ENCODE results near the gene TXNL4B. TPM values are rescaled to one million over a fixed set of nuclear protein-coding genes. Genes with fewer than 3 reads are reported as not detected.
A peak's percentile ranks its signal among the peaks of the same experiment; 100 is the strongest.
"Not testable (repeated sequence)": the region's sequence is repeated elsewhere in the genome, so short reads cannot be mapped to it uniquely, and the experiment has no call there.

The TXNL4B gene
- total RNA-seq, 1 donor from 2014 or later = 6.5 TPM

DNA sequence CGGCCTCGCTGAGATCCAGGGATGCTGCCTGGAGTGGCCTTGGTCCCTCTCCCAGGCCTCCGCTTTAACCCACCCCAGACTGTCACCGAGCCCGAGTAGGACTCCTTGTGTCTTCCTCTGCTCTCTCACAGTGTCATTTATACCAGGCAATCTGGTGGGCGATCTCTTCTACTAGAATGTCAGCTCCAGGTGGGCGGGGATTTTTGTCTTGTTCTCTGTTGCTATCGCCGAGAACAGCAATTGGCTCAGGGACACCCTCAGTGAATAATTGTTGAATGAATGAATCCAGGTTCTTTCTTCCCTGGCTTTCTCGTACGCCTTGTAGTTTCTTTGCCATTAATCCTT lies 818 bp upstream of the TXNL4B start:
- TF ChIP-seq, protein P1, sequence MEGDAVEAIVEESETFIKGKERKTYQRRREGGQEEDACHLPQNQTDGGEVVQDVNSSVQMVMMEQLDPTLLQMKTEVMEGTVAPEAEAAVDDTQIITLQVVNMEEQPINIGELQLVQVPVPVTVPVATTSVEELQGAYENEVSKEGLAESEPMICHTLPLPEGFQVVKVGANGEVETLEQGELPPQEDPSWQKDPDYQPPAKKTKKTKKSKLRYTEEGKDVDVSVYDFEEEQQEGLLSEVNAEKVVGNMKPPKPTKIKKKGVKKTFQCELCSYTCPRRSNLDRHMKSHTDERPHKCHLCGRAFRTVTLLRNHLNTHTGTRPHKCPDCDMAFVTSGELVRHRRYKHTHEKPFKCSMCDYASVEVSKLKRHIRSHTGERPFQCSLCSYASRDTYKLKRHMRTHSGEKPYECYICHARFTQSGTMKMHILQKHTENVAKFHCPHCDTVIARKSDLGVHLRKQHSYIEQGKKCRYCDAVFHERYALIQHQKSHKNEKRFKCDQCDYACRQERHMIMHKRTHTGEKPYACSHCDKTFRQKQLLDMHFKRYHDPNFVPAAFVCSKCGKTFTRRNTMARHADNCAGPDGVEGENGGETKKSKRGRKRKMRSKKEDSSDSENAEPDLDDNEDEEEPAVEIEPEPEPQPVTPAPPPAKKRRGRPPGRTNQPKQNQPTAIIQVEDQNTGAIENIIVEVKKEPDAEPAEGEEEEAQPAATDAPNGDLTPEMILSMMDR (conservative IDR thresholded peaks at IDR 0.05; ENCODE audit: low read depth, low read length) = no peak
- DNase-seq (ENCODE audit: low read depth) = no peak

DNA sequence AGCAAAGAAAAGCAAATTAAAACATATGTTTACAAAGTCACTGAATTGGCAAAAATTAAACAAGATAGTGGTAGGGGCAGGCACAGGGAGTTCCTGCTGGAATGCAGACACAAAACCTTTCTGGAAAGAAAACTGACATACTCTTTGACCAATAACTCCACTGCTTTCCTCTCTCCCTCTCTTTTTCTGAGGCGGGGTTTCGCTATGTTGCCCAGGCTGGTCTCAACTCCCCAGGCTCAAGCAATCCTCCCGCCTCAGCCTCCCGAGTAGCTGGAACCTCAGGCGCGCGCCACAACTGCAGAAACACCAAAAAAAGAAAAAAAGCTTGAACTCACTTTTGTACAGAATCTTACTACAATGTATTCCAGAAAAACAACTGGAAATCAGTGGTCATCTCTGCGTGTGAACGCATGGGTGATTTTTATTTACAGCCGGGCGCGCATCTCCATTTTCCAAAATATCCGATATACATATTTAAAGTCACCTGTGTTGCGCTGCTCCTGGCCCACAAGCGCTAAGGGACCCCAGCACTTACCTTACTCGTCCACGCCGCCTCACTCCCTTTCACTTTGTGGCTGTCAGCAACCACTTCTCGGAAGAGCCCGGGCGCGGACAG lies 480 bp downstream of the TXNL4B start:
- TF ChIP-seq, protein P1 (conservative IDR thresholded peaks at IDR 0.05; ENCODE audit: low read depth, low read length) = no peak
- peak overlapping the region; percentile 99 for H3K4me3 ChIP-seq (ENCODE audit: low read depth, low read length)
- no peak for DNase-seq (ENCODE audit: low read depth)

More for the DNA sequence above, 818 bp upstream of the TXNL4B start:
- peak overlapping the region; percentile 99 for H3K4me3 ChIP-seq (ENCODE audit: low read depth, low read length)

DNA sequence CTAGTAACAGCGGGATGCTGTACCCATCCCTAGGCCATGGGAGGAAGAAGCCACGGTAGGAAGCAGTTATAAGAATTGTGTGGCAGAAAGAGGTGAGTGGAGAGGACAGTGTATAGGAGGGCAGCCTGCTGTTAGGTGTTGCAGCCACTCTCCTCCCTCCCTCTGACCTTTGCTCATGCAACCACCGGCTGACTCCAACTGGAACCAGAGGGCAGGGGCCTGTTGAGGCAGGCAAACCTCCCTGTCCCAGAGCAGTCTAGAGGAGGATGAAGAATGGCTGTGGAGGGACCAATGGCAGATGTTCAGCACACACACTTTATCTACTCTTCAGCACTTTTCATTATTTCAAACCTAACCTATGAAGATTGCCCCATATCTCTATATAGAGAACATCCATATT lies 2.2 kb downstream of the TXNL4B start:
- DNase-seq (ENCODE audit: low read depth) = no peak
- no peak overlapping the region for H3K4me3 ChIP-seq (ENCODE audit: low read depth, low read length)
- TF ChIP-seq, protein P1 (conservative IDR thresholded peaks at IDR 0.05; ENCODE audit: low read depth, low read length) = no peak

DNA sequence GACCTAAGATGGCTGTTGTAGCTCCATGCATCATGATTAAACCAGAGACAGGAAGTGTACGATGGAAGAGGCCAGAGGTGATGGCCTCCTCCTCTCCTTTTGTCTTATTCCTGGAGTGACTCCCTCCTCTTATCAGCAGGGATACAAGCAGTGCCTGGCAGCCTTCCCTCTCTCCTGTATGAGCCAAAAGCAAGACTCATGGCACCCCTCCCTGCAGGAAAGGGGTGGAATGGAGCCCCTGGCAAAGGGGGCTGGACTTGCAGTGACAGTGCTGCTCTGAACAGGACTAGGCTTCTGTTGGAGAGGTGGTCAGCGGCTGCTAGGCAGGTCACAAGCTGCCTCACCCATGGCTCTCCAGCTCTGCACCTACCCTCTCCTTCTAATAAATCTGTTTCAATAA lies 8.4 kb downstream of the TXNL4B start:
- no peak overlapping the region for H3K4me3 ChIP-seq (ENCODE audit: low read depth, low read length)
- TF ChIP-seq, protein P1 (conservative IDR thresholded peaks at IDR 0.05; ENCODE audit: low read depth, low read length) = no peak
- no peak for DNase-seq (ENCODE audit: low read depth)

DNA sequence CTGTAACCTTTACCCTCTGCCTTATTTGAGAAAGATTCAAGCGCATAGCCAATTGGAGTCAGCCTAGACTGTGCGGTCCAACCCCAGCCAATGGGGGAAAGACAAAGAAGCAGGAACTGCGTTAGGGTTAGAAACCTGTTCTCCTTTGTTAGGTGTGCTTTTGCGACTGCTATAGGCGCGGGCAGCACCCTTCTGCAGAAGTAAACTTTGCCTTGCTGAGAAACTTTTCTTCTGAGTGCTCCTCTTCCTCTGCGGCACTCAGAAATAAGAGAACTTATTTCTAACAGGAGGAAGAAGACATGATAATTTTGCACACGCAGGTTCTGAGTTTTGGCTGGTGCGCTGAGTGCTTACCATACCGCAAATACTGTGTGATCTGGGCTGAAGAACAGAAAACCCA lies 9.0 kb downstream of the TXNL4B start:
- DNase-seq (ENCODE audit: low read depth) = no peak
- H3K4me3 ChIP-seq (ENCODE audit: low read depth, low read length) = no peak overlapping the region
- TF ChIP-seq, protein P1 (conservative IDR thresholded peaks at IDR 0.05; ENCODE audit: low read depth, low read length) = no peak

DNA sequence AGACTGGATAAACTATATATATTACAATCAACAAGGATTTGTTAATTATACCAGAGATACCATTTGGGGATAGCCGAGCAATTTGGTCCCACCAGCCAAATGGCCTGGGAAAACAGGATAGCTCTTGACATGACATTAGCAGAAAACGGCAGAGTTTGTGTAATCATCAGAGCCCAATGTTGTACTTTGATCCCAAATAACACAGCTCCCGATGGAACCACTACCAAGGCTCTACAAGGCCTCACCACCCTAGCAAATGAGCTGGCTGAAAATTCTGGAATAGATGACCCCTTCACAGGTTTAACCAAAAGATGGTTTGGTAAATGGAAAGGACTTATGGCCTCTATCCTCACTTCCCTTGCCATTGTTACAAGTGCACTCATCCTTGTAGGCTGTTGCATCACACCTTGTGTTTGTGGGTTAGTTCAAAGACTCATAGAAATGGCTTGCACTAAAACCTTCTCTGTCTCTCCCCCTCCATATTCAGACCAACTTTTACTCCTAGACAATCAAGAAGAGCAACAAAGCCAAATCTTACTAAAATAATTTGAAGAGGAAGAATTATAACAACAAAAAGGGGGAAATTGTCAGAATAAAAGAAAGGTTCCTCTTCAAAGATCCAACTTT lies 9.5 kb downstream of the TXNL4B start:
- peak; percentile 58 for DNase-seq (ENCODE audit: low read depth)
- H3K4me3 ChIP-seq (ENCODE audit: low read depth, low read length) = no peak overlapping the region
- TF ChIP-seq, protein P1 (conservative IDR thresholded peaks at IDR 0.05; ENCODE audit: low read depth, low read length) = no peak

DNA sequence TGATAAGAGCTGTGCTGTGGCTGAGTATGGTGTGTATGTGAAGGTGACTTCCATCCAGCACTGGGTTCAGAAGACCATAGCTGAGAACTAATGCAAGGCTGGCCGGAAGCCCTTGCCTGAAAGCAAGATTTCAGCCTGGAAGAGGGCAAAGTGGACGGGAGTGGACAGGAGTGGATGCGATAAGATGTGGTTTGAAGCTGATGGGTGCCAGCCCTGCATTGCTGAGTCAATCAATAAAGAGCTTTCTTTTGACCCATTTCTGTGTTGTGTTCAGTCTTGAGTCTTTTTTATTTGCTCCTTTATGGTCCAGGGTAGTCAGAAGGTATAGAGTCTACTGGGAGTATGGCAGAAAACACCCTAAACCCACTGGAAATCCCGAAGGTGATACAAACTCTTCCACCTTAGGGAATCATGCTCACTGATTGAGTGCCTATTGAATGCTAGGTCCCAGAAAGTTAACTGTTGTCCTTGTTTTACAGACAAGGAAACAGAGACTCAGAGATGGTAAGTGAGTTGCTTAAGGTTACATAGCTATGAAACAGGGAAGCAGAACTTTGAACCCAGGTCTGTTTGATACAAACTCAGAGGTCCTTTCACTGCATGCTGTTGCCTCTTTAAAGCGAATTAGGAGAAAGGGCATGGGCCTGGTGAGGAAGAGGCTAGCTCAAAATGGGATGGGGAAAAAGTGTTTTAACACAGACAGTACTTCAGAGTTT lies 16.3 kb downstream of the TXNL4B start:
- not testable (repeated sequence) for H3K4me3 ChIP-seq (ENCODE audit: low read depth, low read length); DNase-seq (ENCODE audit: low read depth)

DNA sequence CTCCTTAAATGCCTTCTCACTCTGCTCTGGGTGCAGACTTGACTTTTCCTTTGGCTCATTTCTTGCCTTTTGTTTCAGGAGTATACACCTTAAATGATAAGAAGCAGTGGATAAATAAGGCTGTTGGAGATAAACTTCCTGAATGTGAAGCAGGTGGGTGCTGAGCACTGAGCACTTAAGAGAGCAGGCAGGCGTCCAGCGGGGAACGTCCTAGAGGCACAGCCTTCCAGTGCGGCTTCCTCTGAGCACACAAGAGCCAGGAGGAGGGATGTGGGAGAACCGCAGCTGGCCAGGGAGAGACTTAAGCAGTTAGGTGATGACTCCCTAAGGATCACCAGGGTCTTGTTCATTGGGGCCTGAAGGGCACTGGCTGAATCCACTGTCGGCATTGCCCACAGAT lies 18.4 kb downstream of the TXNL4B start:
- not testable (repeated sequence) for DNase-seq (ENCODE audit: low read depth); H3K4me3 ChIP-seq (ENCODE audit: low read depth, low read length)

All from epithelial cell of proximal tubule (primary cell).